D721Med (cell line): ENCODE measurements around the gene CFAP157.

Source experiments
- DNase-seq: peaks from one replicate; pipeline ENCODE4 v3.0.0; 2011; ENCODE audit warnings: low spot score; ENCODE audit not compliant: insufficient read length
- FAIRE-seq: peaks from 2 replicates; lab custom pipeline; 2011; peaks lifted over from hg19 to GRCh38; lab: Jason Lieb, UNC
- TF ChIP-seq, protein P1 (sequence below): IDR thresholded peaks from 2 replicates; pipeline ENCODE4 v1.5.1; 2012; ENCODE audit warnings: mild to moderate bottlenecking, control low read depth; ENCODE audit not compliant: insufficient read depth; ENCODE audit errors: missing control alignments

Gene CFAP157

DNA sequence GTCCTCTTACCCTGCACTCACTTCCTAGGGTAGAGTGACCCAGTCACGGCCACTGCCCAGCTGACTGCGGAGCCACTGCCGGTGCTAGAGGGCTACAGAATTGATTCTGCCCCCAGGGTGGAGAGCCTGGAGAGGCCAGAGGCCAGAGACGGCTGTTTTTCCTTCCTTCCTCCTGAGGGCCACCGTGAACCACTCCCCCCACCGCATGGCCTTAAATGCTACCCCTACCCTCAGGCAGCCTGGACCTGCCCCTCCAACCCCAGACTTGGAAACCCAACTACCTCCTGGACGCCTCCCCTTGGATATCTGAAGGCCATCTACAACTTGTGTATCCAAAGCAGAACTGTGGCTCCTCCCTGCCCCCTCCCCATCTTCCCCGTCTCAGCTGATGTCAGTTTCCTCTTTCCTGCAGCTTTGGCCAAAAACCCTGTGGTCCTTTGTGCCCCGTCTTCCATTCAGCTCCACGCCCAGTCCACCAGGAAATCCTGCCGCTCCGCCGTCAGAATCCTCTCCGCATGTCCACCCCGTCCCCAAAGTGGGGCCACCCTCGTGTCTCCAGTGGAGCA, 55.4 kb downstream of the CFAP157 start:
- no peak for DNase-seq
- no peak for FAIRE-seq
- TF ChIP-seq, protein P1, sequence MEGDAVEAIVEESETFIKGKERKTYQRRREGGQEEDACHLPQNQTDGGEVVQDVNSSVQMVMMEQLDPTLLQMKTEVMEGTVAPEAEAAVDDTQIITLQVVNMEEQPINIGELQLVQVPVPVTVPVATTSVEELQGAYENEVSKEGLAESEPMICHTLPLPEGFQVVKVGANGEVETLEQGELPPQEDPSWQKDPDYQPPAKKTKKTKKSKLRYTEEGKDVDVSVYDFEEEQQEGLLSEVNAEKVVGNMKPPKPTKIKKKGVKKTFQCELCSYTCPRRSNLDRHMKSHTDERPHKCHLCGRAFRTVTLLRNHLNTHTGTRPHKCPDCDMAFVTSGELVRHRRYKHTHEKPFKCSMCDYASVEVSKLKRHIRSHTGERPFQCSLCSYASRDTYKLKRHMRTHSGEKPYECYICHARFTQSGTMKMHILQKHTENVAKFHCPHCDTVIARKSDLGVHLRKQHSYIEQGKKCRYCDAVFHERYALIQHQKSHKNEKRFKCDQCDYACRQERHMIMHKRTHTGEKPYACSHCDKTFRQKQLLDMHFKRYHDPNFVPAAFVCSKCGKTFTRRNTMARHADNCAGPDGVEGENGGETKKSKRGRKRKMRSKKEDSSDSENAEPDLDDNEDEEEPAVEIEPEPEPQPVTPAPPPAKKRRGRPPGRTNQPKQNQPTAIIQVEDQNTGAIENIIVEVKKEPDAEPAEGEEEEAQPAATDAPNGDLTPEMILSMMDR = no peak

DNA sequence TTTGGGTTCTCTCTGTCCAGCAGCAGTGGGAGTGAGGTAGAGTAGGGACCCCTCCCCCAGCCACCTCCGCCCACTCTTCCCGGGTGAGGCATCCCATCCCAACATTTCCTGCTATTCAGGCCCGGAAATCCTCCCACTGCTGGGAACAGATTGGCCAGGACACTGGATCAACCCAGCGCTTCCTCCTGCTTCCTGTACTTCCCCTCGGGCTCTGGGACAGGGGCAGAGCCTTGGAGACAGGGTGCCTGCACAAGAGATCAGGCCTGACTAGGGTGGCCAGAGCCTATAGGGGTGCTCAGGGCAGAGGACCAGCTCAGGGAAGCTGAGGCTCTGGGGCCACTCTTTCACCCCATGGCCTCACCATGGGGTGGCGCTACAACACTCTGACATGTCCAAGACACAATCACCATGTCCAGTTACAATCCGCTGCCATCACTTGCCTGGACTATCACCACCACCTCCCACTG, 57.2 kb downstream of the CFAP157 start:
- FAIRE-seq (no peak), DNase-seq (no peak)
- TF ChIP-seq, protein P1 = peak; percentile 22

DNA sequence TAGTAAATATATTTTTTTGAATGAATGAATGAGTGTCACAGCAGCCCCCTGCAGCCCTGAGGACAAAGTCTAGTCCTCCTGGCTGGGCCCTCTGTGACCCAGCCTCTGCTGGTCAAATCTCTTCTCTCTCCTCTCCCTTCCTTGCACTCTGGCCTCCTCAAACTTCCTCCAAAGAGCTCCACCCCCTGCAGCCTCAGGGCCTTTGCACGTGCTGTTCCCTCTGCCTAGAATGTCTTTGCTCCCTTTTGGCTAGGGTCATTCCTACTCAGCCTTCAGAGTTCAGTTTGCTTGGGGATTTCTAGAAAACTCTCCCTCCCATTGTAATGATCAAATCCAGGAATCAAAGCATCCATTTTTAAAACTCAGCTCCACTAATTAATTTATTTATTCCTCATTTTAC, 58.6 kb downstream of the CFAP157 start:
- FAIRE-seq = no peak
- DNase-seq = no peak
- TF ChIP-seq, protein P1 = no peak
